CD4-positive, alpha-beta memory T cell (primary cell): ENCODE results near the gene CHST11. TPM values are rescaled to one million over a fixed set of nuclear protein-coding genes. Genes with fewer than 3 reads are reported as not detected.

ENCODE experiments used
- CTCF ChIA-PET: fragments of 350-600 bp; sonication (Branson Sonifier 250); formaldehyde crosslinking; loops from one replicate; lab custom pipeline; 2021; ENCODE audit warnings: inconsistent platforms; ENCODE audit not compliant: partially characterized antibody; lab: Charles Lee
- POLR2A ChIA-PET: fragments of 350-600 bp; sonication (Branson Sonifier 250); formaldehyde crosslinking; loops from one replicate; lab custom pipeline; 2021; ENCODE audit not compliant: partially characterized antibody; lab: Charles Lee
- DNase-seq, 5 donors: peaks; one replicate each; pipeline versions ENCODE4 v3.0.0 to v3.0.0-alpha.2; 2020 to 2022; ENCODE audit warnings: mixed read lengths in 1 of 5
- H3K27ac ChIP-seq: one replicate; pipeline ENCODE4 v1.7.0; 2013; ENCODE audit warnings: low read depth, low read length
- H3K27me3 ChIP-seq: 2 replicates; pipeline ENCODE4 v1.7.0; 2013; ENCODE audit warnings: mild to moderate bottlenecking, low read length, moderate library complexity; ENCODE audit not compliant: insufficient read depth
- H3K36me3 ChIP-seq: 2 replicates; pipeline ENCODE4 v1.7.0; 2013; ENCODE audit warnings: mild to moderate bottlenecking, low read length, moderate library complexity; ENCODE audit not compliant: insufficient read depth
- H3K4me1 ChIP-seq: 2 replicates; pipeline ENCODE4 v1.7.0; 2013; ENCODE audit warnings: mild to moderate bottlenecking, low read length, moderate library complexity; ENCODE audit not compliant: insufficient read depth
- H3K4me3 ChIP-seq, 2 donors: one replicate each; pipeline ENCODE4 v1.7.0; 2013; ENCODE audit warnings: low read length in 2 of 2, mild to moderate bottlenecking in 1 of 2
- H3K9me3 ChIP-seq, 2 donors: one replicate each; pipeline ENCODE4 v1.7.0; 2013; ENCODE audit warnings: low read length in 2 of 2, control low read depth in 1 of 2; ENCODE audit not compliant: control insufficient read depth in 1 of 2
- H3K27ac Mint-ChIP-seq, 7 donors: one replicate each; pipeline ENCODE4 v1.8.0; 2020 to 2021; ENCODE audit warnings: mixed read lengths in 7 of 7, mild to moderate bottlenecking in 6 of 7, inconsistent platforms in 3 of 7, moderate library complexity in 3 of 7
- H3K27me3 Mint-ChIP-seq, 2 donors: one replicate each; pipeline ENCODE4 v1.8.0; 2020 to 2021; ENCODE audit warnings: mixed read lengths in 2 of 2
- H3K36me3 Mint-ChIP-seq, 2 donors: one replicate each; pipeline ENCODE4 v1.8.0; 2020 to 2021; ENCODE audit warnings: mixed read lengths in 2 of 2, inconsistent platforms in 1 of 2, mild to moderate bottlenecking in 1 of 2
- H3K4me1 Mint-ChIP-seq, 4 donors: one replicate each; pipeline ENCODE4 v1.8.0; 2020 to 2021; ENCODE audit warnings: mixed read lengths in 4 of 4, mild to moderate bottlenecking in 1 of 4
- H3K4me3 Mint-ChIP-seq, 8 donors: one replicate each; pipeline ENCODE4 v1.8.0; 2020 to 2021; ENCODE audit warnings: mixed read lengths in 8 of 8, mild to moderate bottlenecking in 7 of 8, moderate library complexity in 6 of 8, inconsistent platforms in 3 of 8
- H3K9me3 Mint-ChIP-seq, 8 donors: one replicate each; pipeline ENCODE4 v1.8.0; 2020 to 2021; ENCODE audit warnings: mixed read lengths in 8 of 8, mild to moderate bottlenecking in 5 of 8, inconsistent platforms in 3 of 8, moderate library complexity in 1 of 8
- intact Hi-C: fragments of 100-400 bp; cut with micrococcal nuclease; formaldehyde crosslinking; loops from one replicate; pipeline ENCODE4 v1.15.1; 2023
- polyA plus RNA-seq, 2 donors: library from polyadenylated mRNA; unstranded; fragments of 300-500 nt; fragmentation: Illumina TruSeq; gene quantifications; one replicate each; pipeline ENCODE4 v1.2.3, GENCODE V29; 2021
- total RNA-seq, 2 experiments: library from RNA; stranded (reverse); gene quantifications; one replicate each; pipeline ENCODE4 v1.2.3, GENCODE V29; 2021

The CHST11 gene
- total and polyA plus RNA-seq, 4 experiments from 2014 or later: 55.1 to 64.6 (median 59.8) TPM

DNA sequence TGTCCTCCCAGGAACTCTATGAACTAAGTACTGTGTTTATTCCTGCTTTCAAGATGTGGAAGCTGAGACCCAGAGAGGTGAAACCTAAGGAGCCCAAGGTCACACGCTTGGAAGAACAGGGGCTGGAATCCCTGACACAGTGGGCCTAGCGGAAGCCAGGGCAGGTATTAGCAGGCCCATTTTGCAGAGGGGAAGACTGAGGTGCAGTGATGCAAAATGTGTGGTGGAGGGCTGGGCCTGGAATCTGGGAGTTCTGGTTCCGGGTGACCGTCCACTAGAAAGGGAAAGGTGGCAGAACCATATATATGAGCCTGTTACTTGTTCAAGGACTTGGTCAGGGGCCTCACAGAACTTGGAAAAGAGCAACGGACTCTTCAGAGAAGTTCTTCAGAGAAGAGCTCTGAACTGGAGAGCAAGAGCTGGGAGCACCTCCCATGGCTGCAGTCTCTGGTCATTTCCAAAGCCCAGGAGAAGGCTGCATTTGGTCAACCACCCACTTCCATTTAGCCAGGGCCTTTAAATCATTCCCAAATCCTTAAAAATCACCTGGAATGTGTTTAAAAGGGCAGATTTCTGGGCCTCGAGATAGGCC lies 119.5 kb downstream of the CHST11 start:
- Mint-ChIP-seq H3K4me1 (peaks cover 48 to 83% (median 64%) of the 10 kb centered on the region in 4 donors), H3K36me3 (peaks cover 12 to 13% of the 10 kb centered on the region in 2 donors), H3K27me3 (no peaks in the 10 kb centered on the region), H3K4me3 (peak overlapping the region in 3 of 8 donors; percentile 15 to 39 (median 17)), H3K27ac (peak overlapping the region in 5 of 7 donors; percentile 18 to 75 (median 45)), H3K9me3 (peaks cover 0 to 2% (median 0%) of the 10 kb centered on the region in 8 donors)
- CTCF ChIA-PET: interaction anchor here (0.9 to 1.2 kb wide), 2 partner anchors 22 to 119 kb away, joined by 3 to 5 read pairs; no protein-coding TSS in a partner anchor
- POLR2A ChIA-PET: no interaction called here
- H3K9me3 ChIP-seq: no peaks in the 10 kb centered on the region
- no peaks in the 10 kb centered on the region for H3K36me3 ChIP-seq
- H3K4me3 ChIP-seq: no peak overlapping the region
- no peak overlapping the region for H3K27ac ChIP-seq
- DNase-seq: no peak
- H3K27me3 ChIP-seq: no peaks in the 10 kb centered on the region
- intact Hi-C loops: no loop called here
- H3K4me1 ChIP-seq: peaks cover 64% of the 10 kb centered on the region

DNA sequence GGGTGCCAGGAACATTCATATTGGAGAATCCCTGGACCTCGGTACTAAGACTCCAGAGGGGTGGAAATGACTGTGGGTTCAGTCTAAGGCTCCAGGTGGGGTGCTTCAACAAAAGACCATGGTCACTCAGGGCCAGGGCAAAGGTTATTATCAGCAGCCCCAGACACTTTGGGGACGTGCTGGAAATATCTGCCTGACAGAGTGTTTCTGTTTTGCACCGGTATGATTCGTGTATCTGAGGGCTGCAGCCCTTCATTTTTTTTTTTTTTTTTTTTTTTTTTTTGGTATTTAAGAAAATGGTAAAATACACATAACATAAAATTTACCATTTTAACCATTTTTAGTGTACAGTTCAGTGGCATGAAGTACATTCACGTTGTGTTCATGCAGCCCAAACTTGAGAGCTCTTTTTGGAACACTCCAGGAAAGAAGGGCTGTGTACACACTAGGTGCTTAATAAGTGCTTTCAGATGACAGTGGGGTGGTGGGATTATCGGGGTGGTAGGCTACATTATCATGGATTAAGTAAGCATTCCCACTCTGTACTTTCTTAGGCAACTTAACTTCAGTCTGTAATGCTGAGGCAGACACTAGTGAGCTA lies 120.3 kb downstream of the CHST11 start:
- intact Hi-C loops: no loop called here
- Histone ChIP-seq H3K4me1 (peaks cover 72% of the 10 kb centered on the region), H3K36me3 (no peaks in the 10 kb centered on the region), H3K4me3 (no peak overlapping the region), H3K27me3 (no peaks in the 10 kb centered on the region), H3K27ac (no peak overlapping the region), H3K9me3 (no peaks in the 10 kb centered on the region)
- H3K4me1 Mint-ChIP-seq: peaks cover 54 to 86% (median 71%) of the 10 kb centered on the region in 4 donors
- peak overlapping the region in 5 of 7 donors; percentile 24 to 83 (median 71) for H3K27ac Mint-ChIP-seq
- H3K4me3 Mint-ChIP-seq: peak overlapping the region in 4 of 8 donors; percentile 15 to 85 (median 38)
- no peak for DNase-seq
- peaks cover 0 to 2% (median 0%) of the 10 kb centered on the region in 8 donors for H3K9me3 Mint-ChIP-seq
- ChIA-PET POLR2A (interaction anchor here (0.6 to 1.0 kb wide), 3 partner anchors 109 to 382 kb away, joined by 3 read pairs; no protein-coding TSS in a partner anchor), CTCF (interaction anchor here (0.7 to 1.2 kb wide), 3 partner anchors 31 to 719 kb away, joined by 3 read pairs; no protein-coding TSS in a partner anchor)
- no peaks in the 10 kb centered on the region for H3K27me3 Mint-ChIP-seq
- peaks cover 12 to 13% of the 10 kb centered on the region in 2 donors for H3K36me3 Mint-ChIP-seq

DNA sequence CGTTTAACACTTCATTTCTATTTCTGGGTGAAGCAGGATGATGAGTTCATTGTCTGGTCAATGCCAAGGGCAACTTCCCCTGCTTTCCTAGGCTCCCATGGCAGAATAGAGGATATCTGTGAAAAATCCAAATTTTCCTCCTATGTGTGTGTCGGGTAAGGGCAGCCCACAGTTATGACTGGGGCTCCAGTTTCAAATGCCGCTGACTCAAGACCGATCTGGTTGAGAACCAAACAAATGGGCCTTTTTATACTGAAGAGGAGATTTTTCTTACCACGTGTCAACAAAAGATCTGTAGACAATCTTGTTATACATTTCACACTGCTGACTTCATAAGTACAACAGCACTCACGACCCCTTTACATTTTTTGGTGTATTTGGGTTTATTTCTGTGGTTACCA lies 120.8 kb downstream of the CHST11 start:
- no peak overlapping the region for H3K4me3 ChIP-seq
- Mint-ChIP-seq H3K4me3 (peak overlapping the region in 6 of 8 donors; percentile 15 to 85 (median 40)), H3K27me3 (no peaks in the 10 kb centered on the region), H3K9me3 (peaks cover 0 to under 1% (median 0%) of the 10 kb centered on the region in 8 donors), H3K36me3 (peaks cover 8 to 11% of the 10 kb centered on the region in 2 donors), H3K4me1 (peaks cover 56 to 87% (median 71%) of the 10 kb centered on the region in 4 donors), H3K27ac (peak overlapping the region; percentile 24 to 83 (median 69))
- H3K9me3 ChIP-seq: no peaks in the 10 kb centered on the region
- H3K4me1 ChIP-seq: peaks cover 77% of the 10 kb centered on the region
- intact Hi-C loops: no loop called here
- no peaks in the 10 kb centered on the region for H3K36me3 ChIP-seq
- no peak overlapping the region for H3K27ac ChIP-seq
- ChIA-PET CTCF (interaction anchor here (0.7 to 1.2 kb wide), 2 partner anchors 32 to 120 kb away, joined by 3 read pairs; no protein-coding TSS in a partner anchor), POLR2A (interaction anchor here (0.6 to 1.0 kb wide), 3 partner anchors 110 to 381 kb away, joined by 3 read pairs; no protein-coding TSS in a partner anchor)
- H3K27me3 ChIP-seq: no peaks in the 10 kb centered on the region
- no peak for DNase-seq

DNA sequence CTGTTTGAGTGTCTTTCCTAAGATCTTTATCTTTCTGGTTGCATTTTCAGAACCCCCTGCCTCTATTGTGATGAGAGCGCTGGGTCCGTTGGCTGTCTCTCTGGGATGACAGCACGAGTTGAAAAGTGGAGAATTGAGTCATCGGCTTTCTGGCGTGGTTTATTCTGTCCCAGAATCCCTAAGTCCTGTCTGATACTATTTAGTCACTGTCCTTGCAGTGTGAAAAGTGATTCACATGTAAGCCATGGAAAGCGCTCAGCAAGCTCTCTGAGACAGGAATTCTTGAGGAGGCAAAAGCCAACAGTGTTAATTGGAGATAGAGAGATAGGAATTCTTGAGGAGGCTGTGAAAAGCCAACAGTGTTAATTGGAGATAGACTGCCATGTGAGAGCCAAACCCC lies 121.7 kb downstream of the CHST11 start:
- peaks cover 7 to 8% of the 10 kb centered on the region in 2 donors for H3K36me3 Mint-ChIP-seq
- intact Hi-C loops: no loop called here
- peaks cover 59 to 92% (median 76%) of the 10 kb centered on the region in 4 donors for H3K4me1 Mint-ChIP-seq
- Histone ChIP-seq H3K27ac (no peak overlapping the region), H3K4me1 (peaks cover 84% of the 10 kb centered on the region), H3K4me3 (no peak overlapping the region), H3K36me3 (no peaks in the 10 kb centered on the region), H3K9me3 (no peaks in the 10 kb centered on the region), H3K27me3 (no peaks in the 10 kb centered on the region)
- peak overlapping the region in 4 of 8 donors; percentile 42 to 85 (median 58) for H3K4me3 Mint-ChIP-seq
- CTCF ChIA-PET: no interaction called here
- DNase-seq: peak in 1 of 5 donors; percentile 32
- POLR2A ChIA-PET: interaction anchor here (0.5 to 1.0 kb wide), 3 partner anchors 10 to 119 kb away, joined by 3 to 6 read pairs (median 5); no protein-coding TSS in a partner anchor
- H3K27ac Mint-ChIP-seq: peak overlapping the region; percentile 20 to 76 (median 61)
- H3K9me3 Mint-ChIP-seq: no peaks in the 10 kb centered on the region
- no peaks in the 10 kb centered on the region for H3K27me3 Mint-ChIP-seq

DNA sequence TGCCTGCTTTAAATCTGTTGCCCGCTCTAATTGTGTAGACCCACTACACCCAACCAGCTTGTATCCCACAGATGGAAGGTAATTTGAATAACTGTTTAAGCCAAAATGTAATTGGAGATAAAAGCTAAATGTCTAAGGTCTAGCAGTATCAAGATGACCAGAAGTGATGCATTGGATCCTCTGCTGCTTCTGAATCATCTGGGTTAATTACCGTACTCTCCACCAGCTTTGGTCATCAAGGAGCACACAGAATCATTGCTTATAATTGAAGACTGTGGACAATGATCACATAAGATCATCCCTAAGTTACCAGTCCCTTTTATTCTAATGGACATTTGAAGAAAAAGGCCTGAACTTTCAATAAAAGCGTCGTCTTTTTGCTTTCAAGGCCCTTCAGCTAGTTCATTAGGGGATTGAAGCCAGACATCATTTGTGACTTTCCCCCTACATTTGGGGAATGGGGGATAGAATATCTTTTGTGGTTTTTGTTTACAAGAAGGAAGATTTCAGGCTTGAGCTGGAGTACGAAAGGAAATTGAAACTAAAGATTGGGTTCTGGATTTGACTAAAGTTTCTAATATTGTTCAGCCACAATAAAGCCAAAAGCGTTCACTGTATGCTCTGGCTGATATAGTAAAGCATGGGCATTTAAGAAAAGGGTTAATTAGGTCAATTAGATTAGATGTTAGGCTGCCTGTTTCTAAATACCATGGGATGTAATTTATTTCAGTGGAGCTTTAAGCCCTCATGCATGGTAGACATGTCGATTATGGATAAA lies 123.2 kb downstream of the CHST11 start:
- peaks cover 87% of the 10 kb centered on the region for H3K4me1 ChIP-seq
- ChIA-PET CTCF (interaction anchor here (1.0 to 2.3 kb wide), 5 partner anchors 8 to 198 kb away, joined by 3 to 10 read pairs (median 3); no protein-coding TSS in a partner anchor), POLR2A (interaction anchor here (0.6 to 1.2 kb wide), 4 partner anchors 82 to 106 kb away, joined by 3 read pairs; no protein-coding TSS in a partner anchor)
- H3K27ac Mint-ChIP-seq: peak overlapping the region; percentile 0 to 73 (median 57)
- no peak overlapping the region for H3K4me3 ChIP-seq
- no peaks in the 10 kb centered on the region for H3K9me3 Mint-ChIP-seq
- H3K36me3 ChIP-seq: no peaks in the 10 kb centered on the region
- peak overlapping the region in 7 of 8 donors; percentile 5 to 85 (median 47) for H3K4me3 Mint-ChIP-seq
- DNase-seq: no peak
- H3K27me3 ChIP-seq: no peaks in the 10 kb centered on the region
- H3K4me1 Mint-ChIP-seq: peaks cover 64 to 99% (median 83%) of the 10 kb centered on the region in 4 donors
- no peaks in the 10 kb centered on the region for H3K9me3 ChIP-seq
- intact Hi-C loops: no loop called here
- no peaks in the 10 kb centered on the region for H3K27me3 Mint-ChIP-seq
- H3K36me3 Mint-ChIP-seq: peaks cover 5 to 7% of the 10 kb centered on the region in 2 donors
- H3K27ac ChIP-seq: no peak overlapping the region

DNA sequence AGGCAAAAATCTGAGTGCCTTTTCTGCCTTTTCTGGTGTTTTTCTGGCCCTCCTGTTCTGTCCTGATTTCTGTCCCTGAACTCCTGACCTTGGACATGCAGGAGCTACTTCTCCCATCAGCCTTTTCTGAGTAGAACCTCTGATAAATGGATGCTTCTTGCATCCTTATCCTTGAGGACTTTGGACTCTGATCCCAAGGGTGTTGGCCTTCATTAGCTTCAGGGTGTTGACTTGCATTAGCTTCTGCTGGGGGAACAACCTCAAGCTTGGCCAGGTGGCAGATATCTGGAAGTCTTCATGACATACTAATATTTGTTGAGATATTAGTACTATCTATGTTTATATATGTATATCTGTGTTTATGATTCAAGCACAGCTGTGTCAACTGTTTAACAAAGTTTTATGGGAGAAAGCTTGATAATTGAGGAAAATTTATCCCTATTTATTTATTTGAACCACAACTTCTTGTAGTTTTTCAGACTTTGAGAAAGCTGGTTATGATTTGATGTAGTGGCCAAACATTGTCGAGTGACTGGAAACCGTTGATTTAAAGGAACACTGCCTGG lies 124.3 kb downstream of the CHST11 start:
- POLR2A ChIA-PET: interaction anchor here (0.9 to 1.2 kb wide), 3 partner anchors 90 to 123 kb away, joined by 3 read pairs; no protein-coding TSS in a partner anchor

More for the DNA sequence above, 124.3 kb downstream of the CHST11 start:
- Mint-ChIP-seq H3K36me3 (peaks cover 8 to 9% of the 10 kb centered on the region in 2 donors), H3K27ac (peak overlapping the region in 6 of 7 donors; percentile 25 to 77 (median 64)), H3K4me1 (peaks cover 63 to 99% (median 83%) of the 10 kb centered on the region in 4 donors), H3K4me3 (peak overlapping the region in 3 of 8 donors; percentile 14 to 76 (median 59)), H3K9me3 (no peaks in the 10 kb centered on the region), H3K27me3 (no peaks in the 10 kb centered on the region)
- H3K27ac ChIP-seq: no peak overlapping the region
- no peak for DNase-seq
- intact Hi-C loops: no loop called here
- H3K9me3 ChIP-seq: no peaks in the 10 kb centered on the region
- CTCF ChIA-PET: interaction anchor here (1.0 to 2.3 kb wide), 5 partner anchors 10 to 199 kb away, joined by 3 to 10 read pairs (median 5); no protein-coding TSS in a partner anchor
- no peaks in the 10 kb centered on the region for H3K27me3 ChIP-seq
- H3K36me3 ChIP-seq: no peaks in the 10 kb centered on the region
- no peak overlapping the region for H3K4me3 ChIP-seq
- H3K4me1 ChIP-seq: peaks cover 82% of the 10 kb centered on the region
